Measurements from ENCODE around the gene CCDC192. TPM values are rescaled to one million over a fixed set of nuclear protein-coding genes. Genes with fewer than 3 reads are reported as not detected.

The CCDC192 gene
- total RNA-seq, 4 donors from 2014 or later: not detected

DNA sequence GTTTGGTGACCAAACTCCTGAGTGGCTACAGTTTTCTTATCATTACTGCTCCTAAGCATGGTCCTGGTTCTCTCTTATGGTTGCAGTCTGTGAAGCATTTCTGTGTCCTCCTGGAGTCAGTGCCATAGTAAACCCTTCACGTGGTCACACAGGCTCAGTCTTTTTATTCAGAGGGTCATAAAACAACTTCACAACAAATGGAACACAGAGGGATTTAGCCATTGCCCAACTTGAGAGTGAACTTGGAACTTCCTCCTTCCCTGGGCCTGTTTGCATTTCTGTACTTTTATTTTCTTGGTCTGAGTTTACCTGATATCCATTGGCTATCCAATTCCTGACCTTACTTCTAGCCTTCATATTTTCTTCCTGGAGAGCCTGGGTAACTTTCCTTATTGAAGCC lies 144.9 kb downstream of the CCDC192 start:
- WGBS, 2 donors: 37 to 54% methylated on average over 1 of the region's 1 CpG
- DNase-seq (ENCODE audit: low spot score in 2 of 2): no peak

DNA sequence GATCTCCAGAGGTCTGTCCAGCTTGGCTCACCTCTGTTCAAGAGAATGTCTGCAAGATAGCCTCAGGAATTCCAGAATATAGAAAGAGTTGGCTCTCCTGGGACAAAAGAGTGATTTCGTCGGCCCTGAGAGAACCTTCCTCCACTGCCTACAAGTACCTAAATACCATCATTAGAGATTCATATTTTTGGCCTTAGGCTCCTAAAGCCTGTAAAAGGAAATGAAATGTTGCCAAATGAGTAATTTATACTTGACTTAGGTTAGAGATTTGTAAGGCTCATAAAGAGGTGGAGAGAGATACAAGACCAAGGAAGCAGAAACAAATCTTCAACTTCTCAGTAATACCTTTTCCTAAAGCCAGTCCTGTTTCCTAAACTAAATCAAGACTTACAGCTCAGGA lies 146.2 kb downstream of the CCDC192 start:
- TF ChIP-seq, protein P1, sequence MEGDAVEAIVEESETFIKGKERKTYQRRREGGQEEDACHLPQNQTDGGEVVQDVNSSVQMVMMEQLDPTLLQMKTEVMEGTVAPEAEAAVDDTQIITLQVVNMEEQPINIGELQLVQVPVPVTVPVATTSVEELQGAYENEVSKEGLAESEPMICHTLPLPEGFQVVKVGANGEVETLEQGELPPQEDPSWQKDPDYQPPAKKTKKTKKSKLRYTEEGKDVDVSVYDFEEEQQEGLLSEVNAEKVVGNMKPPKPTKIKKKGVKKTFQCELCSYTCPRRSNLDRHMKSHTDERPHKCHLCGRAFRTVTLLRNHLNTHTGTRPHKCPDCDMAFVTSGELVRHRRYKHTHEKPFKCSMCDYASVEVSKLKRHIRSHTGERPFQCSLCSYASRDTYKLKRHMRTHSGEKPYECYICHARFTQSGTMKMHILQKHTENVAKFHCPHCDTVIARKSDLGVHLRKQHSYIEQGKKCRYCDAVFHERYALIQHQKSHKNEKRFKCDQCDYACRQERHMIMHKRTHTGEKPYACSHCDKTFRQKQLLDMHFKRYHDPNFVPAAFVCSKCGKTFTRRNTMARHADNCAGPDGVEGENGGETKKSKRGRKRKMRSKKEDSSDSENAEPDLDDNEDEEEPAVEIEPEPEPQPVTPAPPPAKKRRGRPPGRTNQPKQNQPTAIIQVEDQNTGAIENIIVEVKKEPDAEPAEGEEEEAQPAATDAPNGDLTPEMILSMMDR (IDR thresholded peaks at IDR 0.05): no peak
- TF ChIP-seq POLR2A (IDR thresholded peaks at IDR 0.05): no peak
- WGBS, 2 donors: 54 to 69% methylated on average over 2 of the region's 2 CpGs
- H3K4me3 ChIP-seq (ENCODE audit: low read depth, poor library complexity, severe bottlenecking): no peak overlapping the region
- intact Hi-C loops (cut with DNase I; ENCODE audit: low total_unique reads): no loop called here
- no peak for DNase-seq (ENCODE audit: low spot score in 2 of 2)

More for the DNA sequence above, 144.9 kb downstream of the CCDC192 start:
- no peak overlapping the region for H3K4me3 ChIP-seq (ENCODE audit: low read depth, poor library complexity, severe bottlenecking)
- TF ChIP-seq POLR2A (IDR thresholded peaks at IDR 0.05): no peak
- TF ChIP-seq, protein P1 (IDR thresholded peaks at IDR 0.05): no peak
- intact Hi-C loops (cut with DNase I; ENCODE audit: low total_unique reads): no loop called here

DNA sequence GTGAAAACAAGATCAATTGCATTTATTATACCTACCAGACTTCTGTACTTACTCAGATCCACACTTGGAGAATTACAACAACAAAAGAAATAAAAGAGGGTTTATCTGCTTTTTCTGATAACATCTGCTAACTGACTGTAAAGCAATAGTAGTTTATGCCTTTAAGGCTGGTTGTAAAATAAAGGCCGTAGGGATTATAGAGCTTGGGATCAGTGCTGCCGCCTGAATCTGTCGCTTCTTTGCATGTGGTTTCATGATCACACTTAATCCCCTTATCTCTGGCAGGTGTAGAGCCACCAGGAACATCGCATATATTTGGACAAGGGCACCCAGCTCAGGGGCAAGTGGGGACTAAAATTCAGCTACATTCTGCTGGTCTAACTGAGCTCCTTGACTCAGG lies 146.7 kb downstream of the CCDC192 start:
- TF ChIP-seq, protein P1 (IDR thresholded peaks at IDR 0.05): no peak
- TF ChIP-seq POLR2A (IDR thresholded peaks at IDR 0.05): no peak
- H3K4me3 ChIP-seq (ENCODE audit: low read depth, poor library complexity, severe bottlenecking): no peak overlapping the region
- 44 to 53% methylated on average over 4 of the region's 4 CpGs for WGBS, 2 donors
- no peak for DNase-seq (ENCODE audit: low spot score in 2 of 2)
- intact Hi-C loops (cut with DNase I; ENCODE audit: low total_unique reads): no loop called here

DNA sequence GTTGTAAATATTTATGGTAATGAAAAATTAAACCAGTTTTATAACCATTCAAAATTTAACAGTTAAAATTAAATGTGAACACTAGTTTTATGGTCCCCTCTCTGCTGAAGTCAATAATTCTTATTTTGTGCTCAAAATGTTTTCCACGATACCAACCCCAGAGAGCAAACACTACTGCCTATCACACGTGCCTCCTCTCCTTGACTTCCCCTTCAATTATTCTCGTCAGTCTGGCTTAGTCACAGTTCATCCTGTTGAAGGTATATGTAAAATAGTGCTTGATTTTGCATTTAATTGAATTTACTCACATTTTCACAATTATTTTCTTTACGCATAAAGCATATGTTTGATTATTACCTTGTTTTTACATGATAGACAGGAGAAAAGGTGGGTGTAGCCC lies 148.8 kb downstream of the CCDC192 start:
- TF ChIP-seq, protein P1 (IDR thresholded peaks at IDR 0.05): no peak
- TF ChIP-seq POLR2A (IDR thresholded peaks at IDR 0.05): no peak
- 86 to 93% methylated on average over 4 of the region's 4 CpGs for WGBS, 2 donors
- no peak overlapping the region for H3K4me3 ChIP-seq (ENCODE audit: low read depth, poor library complexity, severe bottlenecking)
- intact Hi-C loops (cut with DNase I; ENCODE audit: low total_unique reads): no loop called here
- DNase-seq (ENCODE audit: low spot score in 2 of 2): no peak

DNA sequence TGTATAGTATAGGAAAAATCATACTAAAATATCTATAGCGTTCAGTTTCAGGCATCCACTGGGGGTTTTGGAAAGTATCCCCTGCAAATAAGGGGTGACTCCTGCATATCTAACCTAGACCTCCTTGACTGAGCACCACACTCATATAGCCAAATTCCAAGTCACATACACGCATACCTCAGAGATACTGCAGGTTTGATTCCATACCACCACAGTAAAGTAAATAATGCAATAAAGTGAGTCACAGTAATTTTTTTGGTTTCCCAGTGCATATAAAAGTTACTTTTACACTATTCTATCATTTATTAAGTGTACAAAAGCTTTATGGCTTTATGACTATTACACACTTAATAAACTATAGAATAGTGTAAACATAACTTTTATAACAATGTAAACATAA lies 151.3 kb downstream of the CCDC192 start:
- no peak for TF ChIP-seq POLR2A (IDR thresholded peaks at IDR 0.05)
- TF ChIP-seq, protein P1 (IDR thresholded peaks at IDR 0.05): no peak
- no peak overlapping the region for H3K4me3 ChIP-seq (ENCODE audit: low read depth, poor library complexity, severe bottlenecking)
- WGBS, 2 donors: 97% methylated on average over 2 of the region's 2 CpGs
- intact Hi-C loops (cut with DNase I; ENCODE audit: low total_unique reads): no loop called here
- no peak for DNase-seq (ENCODE audit: low spot score in 2 of 2)

DNA sequence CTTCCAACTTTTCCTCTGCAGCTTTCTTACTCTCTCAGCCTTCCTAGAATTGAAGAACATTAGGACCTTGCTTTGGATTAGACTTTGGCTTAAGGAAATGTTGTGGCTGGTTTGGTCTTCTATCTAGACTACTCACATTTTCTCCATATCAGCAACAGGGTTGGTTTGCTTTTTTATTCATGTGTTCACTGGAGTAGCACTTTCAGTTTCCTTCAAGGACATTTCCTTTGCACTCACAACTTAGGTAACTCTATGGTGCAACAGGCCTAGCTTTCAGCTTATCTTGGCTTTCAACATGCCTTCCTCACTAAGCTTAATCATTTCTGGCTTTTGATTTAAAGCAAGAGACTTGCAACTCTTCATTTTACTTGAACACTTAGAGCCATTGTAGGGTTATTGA lies 153.1 kb downstream of the CCDC192 start:
- DNase-seq (ENCODE audit: low spot score in 2 of 2): no peak
- H3K4me3 ChIP-seq (ENCODE audit: low read depth, poor library complexity, severe bottlenecking): no peak overlapping the region
- TF ChIP-seq, protein P1 (IDR thresholded peaks at IDR 0.05): no peak
- no peak for TF ChIP-seq POLR2A (IDR thresholded peaks at IDR 0.05)
- intact Hi-C loops (cut with DNase I; ENCODE audit: low total_unique reads): no loop called here
